GM23338 (cell line): ENCODE measurements around the gene AFAP1. TPM values are rescaled to one million over a fixed set of nuclear protein-coding genes. Genes with fewer than 3 reads are reported as not detected.

Source experiments
- ATAC-seq: fragments of 200-7000 bp; cut with Tn5 transposase; 3 replicates; pipeline ENCODE4 v1.9.1; 2020
- DNase-seq: peaks from one replicate; pipeline ENCODE4 v3.0.0-alpha.2; 2015; ENCODE audit warnings: low spot score
- H2AFZ ChIP-seq: fragments of 200-600 bp; sonication (generic); 2 replicates; pipeline ENCODE4 v1.8.0; 2016; ENCODE audit warnings: antibody characterized with exemption, mild to moderate bottlenecking, moderate library complexity
- H3F3A ChIP-seq: fragments of 200-600 bp; sonication (generic); replicated peaks from 2 replicates; pipeline ENCODE4 v1.8.0; 2017; ENCODE audit warnings: antibody characterized with exemption, mixed run types, low read depth
- H3K27ac ChIP-seq: fragments of 200-600 bp; sonication (generic); 2 replicates; pipeline ENCODE4 v1.6.1; 2016; ENCODE audit warnings: low read depth
- H3K27me3 ChIP-seq: fragments of 200-600 bp; sonication (generic); 2 replicates; pipeline ENCODE4 v1.8.0; 2016; ENCODE audit warnings: mild to moderate bottlenecking, mixed run types, moderate library complexity; ENCODE audit not compliant: insufficient read depth
- H3K36me3 ChIP-seq: fragments of 200-600 bp; sonication (generic); 2 replicates; pipeline ENCODE4 v1.8.0; 2016; ENCODE audit warnings: mild to moderate bottlenecking; ENCODE audit not compliant: insufficient read depth
- H3K4me1 ChIP-seq: fragments of 200-600 bp; sonication (generic); 2 replicates; pipeline ENCODE4 v1.8.0; 2016; ENCODE audit warnings: mild to moderate bottlenecking, moderate library complexity; ENCODE audit not compliant: insufficient read depth
- H3K4me2 ChIP-seq: fragments of 200-600 bp; sonication (generic); 2 replicates; pipeline ENCODE4 v1.7.1; 2017; ENCODE audit warnings: mixed run types
- H3K4me3 ChIP-seq: fragments of 200-600 bp; sonication (generic); 2 replicates; pipeline ENCODE4 v1.6.1; 2016; ENCODE audit warnings: mixed run types
- H3K79me2 ChIP-seq: fragments of 200-600 bp; sonication (generic); replicated peaks from 2 replicates; pipeline ENCODE4 v1.8.0; 2017; ENCODE audit warnings: mild to moderate bottlenecking; ENCODE audit not compliant: insufficient read depth
- H3K9me2 ChIP-seq: fragments of 200-600 bp; sonication (generic); 2 replicates; pipeline ENCODE4 v1.8.0; 2017; ENCODE audit not compliant: insufficient read depth
- H4K20me1 ChIP-seq: fragments of 200-600 bp; sonication (generic); replicated peaks from 2 replicates; pipeline ENCODE4 v1.8.0; 2017; ENCODE audit warnings: mild to moderate bottlenecking; ENCODE audit not compliant: insufficient read depth
- H3K27ac Mint-ChIP-seq: 2 replicates; pipeline ENCODE4 v1.8.0; 2020; ENCODE audit warnings: inconsistent platforms, mild to moderate bottlenecking, moderate library complexity, mixed read lengths
- H3K27me3 Mint-ChIP-seq: 3 replicates; pipeline ENCODE4 v1.8.0; 2022; ENCODE audit warnings: low read depth, mild to moderate bottlenecking, moderate library complexity, mixed read lengths, inconsistent platforms; ENCODE audit not compliant: insufficient read depth, poor library complexity
- H3K36me3 Mint-ChIP-seq: 3 replicates; pipeline ENCODE4 v1.8.0; 2021; ENCODE audit warnings: low read depth, mild to moderate bottlenecking, inconsistent platforms, moderate library complexity, mixed read lengths
- H3K4me1 Mint-ChIP-seq: 3 replicates; pipeline ENCODE4 v1.8.0; 2020; ENCODE audit warnings: mild to moderate bottlenecking, inconsistent platforms, mixed read lengths
- H3K4me3 Mint-ChIP-seq: 3 replicates; pipeline ENCODE4 v1.8.0; 2021; ENCODE audit warnings: moderate library complexity, mild to moderate bottlenecking, inconsistent platforms, mixed read lengths
- H3K9me3 Mint-ChIP-seq: 3 replicates; pipeline ENCODE4 v1.8.0; 2020; ENCODE audit warnings: moderate library complexity, mild to moderate bottlenecking, inconsistent platforms, mixed read lengths
- CREB1 ChIP-seq: fragments of 250-450 bp; sonication (Bioruptor Pico); IDR thresholded peaks from 2 replicates; pipeline ENCODE4 v1.5.0; 2020; ENCODE audit warnings: low read depth, mild to moderate bottlenecking, moderate library complexity
- EZH2 ChIP-seq: fragments of 200-600 bp; sonication (generic); IDR thresholded peaks from one replicate; pipeline ENCODE4 v1.8.0; 2017; ENCODE audit warnings: antibody characterized with exemption, mild to moderate bottlenecking, low read depth; ENCODE audit not compliant: unreplicated experiment
- EZH2phosphoT487 ChIP-seq: fragments of 200-600 bp; sonication (generic); IDR thresholded peaks from one replicate; pipeline ENCODE4 v1.8.1; 2018; ENCODE audit warnings: antibody characterized with exemption; ENCODE audit not compliant: unreplicated experiment
- NANOG ChIP-seq: IDR thresholded peaks from 2 replicates; pipeline ENCODE4 v1.6.1; 2016; ENCODE audit warnings: antibody characterized with exemption, borderline replicate concordance
- STAT1 ChIP-seq: IDR thresholded peaks from one replicate; pipeline ENCODE4 v1.6.1; 2016; ENCODE audit warnings: antibody characterized with exemption; ENCODE audit not compliant: unreplicated experiment
- ZNF114 ChIP-seq: fragments of 250-450 bp; sonication (Bioruptor Pico); IDR thresholded peaks from 2 replicates; pipeline ENCODE4 v1.5.0; 2020; ENCODE audit warnings: mild to moderate bottlenecking, moderate library complexity
- ZNF331 ChIP-seq: fragments of 250-450 bp; sonication (Bioruptor Pico); IDR thresholded peaks from 2 replicates; pipeline ENCODE4 v1.5.0; 2020; ENCODE audit warnings: low read depth, mild to moderate bottlenecking, moderate library complexity
- polyA plus RNA-seq: library from polyadenylated mRNA; unstranded; fragments of >200 nt; fragmentation: Nextera tagmentation; extraction: Ambion mirVana; gene quantifications from 2 replicates; pipeline ENCODE4 v1.2.1, GENCODE V29; 2016
- total RNA-seq: library from RNA; depleted of rRNA; stranded (reverse); fragments of >200 nt; shearing (Covaris generic); gene quantifications from 2 replicates; pipeline ENCODE4 v1.2.3, GENCODE V29; 2014
- TF ChIP-seq, protein P1 (sequence below): fragments of 250-450 bp; sonication (Bioruptor Pico); IDR thresholded peaks from 2 replicates; pipeline ENCODE4 v1.5.0; 2020; ENCODE audit warnings: mild to moderate bottlenecking, moderate library complexity
- TF ChIP-seq, protein P2 (sequence below): IDR thresholded peaks from one replicate; pipeline ENCODE4 v1.6.1; 2018; ENCODE audit warnings: antibody characterized with exemption; ENCODE audit not compliant: unreplicated experiment
- TF ChIP-seq, protein P3 (sequence below), 2 experiments: fragments of 200-600 bp in 1 of 2; sonication (generic) in 1 of 2; conservative IDR thresholded peaks; 2 replicates each; pipeline versions ENCODE4 v1.5.1 to v1.6.1; 2016 to 2017; ENCODE audit warnings: antibody characterized with exemption in 2 of 2, low read depth in 2 of 2, mild to moderate bottlenecking in 2 of 2, moderate library complexity in 1 of 2

AFAP1 gene
- total and polyA plus RNA-seq, 2 experiments from 2014 or later, result 6.5 to 21.5 TPM

DNA sequence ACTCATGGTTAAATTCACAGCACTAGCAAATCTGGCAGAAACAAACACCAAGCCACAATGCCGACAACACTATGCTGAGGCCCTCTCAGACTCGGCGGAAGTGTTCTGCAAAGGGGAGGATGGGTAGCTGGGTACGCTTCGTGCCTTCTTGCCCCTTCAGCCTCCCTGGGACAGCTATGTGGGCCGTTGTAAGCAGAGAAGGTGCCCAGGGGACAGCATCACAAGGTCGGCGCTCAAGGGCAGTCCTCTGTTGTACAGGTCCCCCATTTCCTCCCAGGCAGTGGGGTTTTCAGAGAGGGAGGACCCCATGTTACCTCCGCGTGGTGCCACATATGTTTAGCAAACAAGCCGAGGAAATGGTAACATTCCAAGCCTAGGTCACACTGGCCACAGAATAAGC lies 173.6 kb downstream of the AFAP1 start:
- H3K36me3 Mint-ChIP-seq, result peaks cover 9% of the 10 kb centered on the region; the same call in 2 of the 3 replicates
- peaks cover 27% of the 10 kb centered on the region for H3K4me1 Mint-ChIP-seq
- peaks cover 12% of the 10 kb centered on the region for H3K27me3 Mint-ChIP-seq
- Histone ChIP-seq H3K4me1 (no peaks in the 10 kb centered on the region), H3K27me3 (no peaks in the 10 kb centered on the region), H4K20me1 (no peaks in the 10 kb centered on the region), H3K4me2 (no peak overlapping the region), H3K4me3 (no peak overlapping the region), H3K36me3 (no peaks in the 10 kb centered on the region), H3K9me2 (no peaks in the 10 kb centered on the region), H3F3A (0 out of 2 replicates have a peak, but pooled peaks cover 5% of the 10 kb centered on the region), H3K79me2 (no peaks in the 10 kb centered on the region), H2AFZ (no peak overlapping the region), H3K27ac (no peak overlapping the region)
- ATAC-seq (no peak), DNase-seq (no peak)
- H3K9me3 Mint-ChIP-seq, result no peaks in the 10 kb centered on the region
- no peak for TF ChIP-seq ZNF331 (CRISPR knock-in tag)
- TF ChIP-seq STAT1, result no peak
- no peak for TF ChIP-seq ZNF114 (CRISPR knock-in tag)
- H3K4me3 Mint-ChIP-seq, result no peak overlapping the region
- no peak overlapping the region for H3K27ac Mint-ChIP-seq

DNA sequence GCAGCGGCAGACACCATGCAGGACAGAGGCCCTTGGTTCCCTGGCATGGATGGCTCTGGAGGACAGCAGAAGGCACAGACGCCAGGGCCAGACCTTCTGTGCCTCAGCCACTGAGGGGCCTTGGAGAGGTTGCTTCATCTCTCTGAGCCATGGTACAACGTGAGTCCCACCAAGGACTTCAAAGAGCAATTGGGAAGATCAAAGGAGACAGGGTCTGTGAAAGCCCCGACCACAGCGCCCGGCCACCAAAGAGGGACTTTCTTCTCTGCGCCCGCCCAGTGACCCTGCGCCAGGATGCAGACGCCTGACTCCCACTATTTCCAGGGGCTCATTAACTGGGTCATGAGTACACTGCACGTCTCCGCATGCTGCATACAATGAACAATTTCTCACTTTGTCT lies 174.0 kb downstream of the AFAP1 start:
- Mint-ChIP-seq H3K9me3 (no peaks in the 10 kb centered on the region), H3K4me3 (no peak overlapping the region), H3K27ac (no peak overlapping the region), H3K4me1 (peaks cover 23% of the 10 kb centered on the region), H3K27me3 (peaks cover 11% of the 10 kb centered on the region), H3K36me3 (peaks cover 9% of the 10 kb centered on the region; the same call in 2 of the 3 replicates)
- H3K27ac ChIP-seq, result no peak overlapping the region
- H4K20me1 ChIP-seq, result no peaks in the 10 kb centered on the region
- H3K36me3 ChIP-seq, result no peaks in the 10 kb centered on the region
- H3K9me2 ChIP-seq, result no peaks in the 10 kb centered on the region
- H3K4me1 ChIP-seq, result no peaks in the 10 kb centered on the region
- DNase-seq, result no peak
- H3K27me3 ChIP-seq, result no peaks in the 10 kb centered on the region
- H3K79me2 ChIP-seq, result no peaks in the 10 kb centered on the region
- H3K4me2 ChIP-seq, result no peak overlapping the region
- no peak overlapping the region for H2AFZ ChIP-seq
- no peak overlapping the region for H3K4me3 ChIP-seq
- no peak for ATAC-seq
- H3F3A ChIP-seq, result 0 out of 2 replicates have a peak, but pooled peaks cover 5% of the 10 kb centered on the region
- TF ChIP-seq EZH2 (no peak), ZNF114 (CRISPR knock-in tag) (no peak), STAT1 (no peak), NANOG (no peak), CREB1 (CRISPR knock-in tag) (no peak), EZH2phosphoT487 (no peak)
- TF ChIP-seq, protein P1, sequence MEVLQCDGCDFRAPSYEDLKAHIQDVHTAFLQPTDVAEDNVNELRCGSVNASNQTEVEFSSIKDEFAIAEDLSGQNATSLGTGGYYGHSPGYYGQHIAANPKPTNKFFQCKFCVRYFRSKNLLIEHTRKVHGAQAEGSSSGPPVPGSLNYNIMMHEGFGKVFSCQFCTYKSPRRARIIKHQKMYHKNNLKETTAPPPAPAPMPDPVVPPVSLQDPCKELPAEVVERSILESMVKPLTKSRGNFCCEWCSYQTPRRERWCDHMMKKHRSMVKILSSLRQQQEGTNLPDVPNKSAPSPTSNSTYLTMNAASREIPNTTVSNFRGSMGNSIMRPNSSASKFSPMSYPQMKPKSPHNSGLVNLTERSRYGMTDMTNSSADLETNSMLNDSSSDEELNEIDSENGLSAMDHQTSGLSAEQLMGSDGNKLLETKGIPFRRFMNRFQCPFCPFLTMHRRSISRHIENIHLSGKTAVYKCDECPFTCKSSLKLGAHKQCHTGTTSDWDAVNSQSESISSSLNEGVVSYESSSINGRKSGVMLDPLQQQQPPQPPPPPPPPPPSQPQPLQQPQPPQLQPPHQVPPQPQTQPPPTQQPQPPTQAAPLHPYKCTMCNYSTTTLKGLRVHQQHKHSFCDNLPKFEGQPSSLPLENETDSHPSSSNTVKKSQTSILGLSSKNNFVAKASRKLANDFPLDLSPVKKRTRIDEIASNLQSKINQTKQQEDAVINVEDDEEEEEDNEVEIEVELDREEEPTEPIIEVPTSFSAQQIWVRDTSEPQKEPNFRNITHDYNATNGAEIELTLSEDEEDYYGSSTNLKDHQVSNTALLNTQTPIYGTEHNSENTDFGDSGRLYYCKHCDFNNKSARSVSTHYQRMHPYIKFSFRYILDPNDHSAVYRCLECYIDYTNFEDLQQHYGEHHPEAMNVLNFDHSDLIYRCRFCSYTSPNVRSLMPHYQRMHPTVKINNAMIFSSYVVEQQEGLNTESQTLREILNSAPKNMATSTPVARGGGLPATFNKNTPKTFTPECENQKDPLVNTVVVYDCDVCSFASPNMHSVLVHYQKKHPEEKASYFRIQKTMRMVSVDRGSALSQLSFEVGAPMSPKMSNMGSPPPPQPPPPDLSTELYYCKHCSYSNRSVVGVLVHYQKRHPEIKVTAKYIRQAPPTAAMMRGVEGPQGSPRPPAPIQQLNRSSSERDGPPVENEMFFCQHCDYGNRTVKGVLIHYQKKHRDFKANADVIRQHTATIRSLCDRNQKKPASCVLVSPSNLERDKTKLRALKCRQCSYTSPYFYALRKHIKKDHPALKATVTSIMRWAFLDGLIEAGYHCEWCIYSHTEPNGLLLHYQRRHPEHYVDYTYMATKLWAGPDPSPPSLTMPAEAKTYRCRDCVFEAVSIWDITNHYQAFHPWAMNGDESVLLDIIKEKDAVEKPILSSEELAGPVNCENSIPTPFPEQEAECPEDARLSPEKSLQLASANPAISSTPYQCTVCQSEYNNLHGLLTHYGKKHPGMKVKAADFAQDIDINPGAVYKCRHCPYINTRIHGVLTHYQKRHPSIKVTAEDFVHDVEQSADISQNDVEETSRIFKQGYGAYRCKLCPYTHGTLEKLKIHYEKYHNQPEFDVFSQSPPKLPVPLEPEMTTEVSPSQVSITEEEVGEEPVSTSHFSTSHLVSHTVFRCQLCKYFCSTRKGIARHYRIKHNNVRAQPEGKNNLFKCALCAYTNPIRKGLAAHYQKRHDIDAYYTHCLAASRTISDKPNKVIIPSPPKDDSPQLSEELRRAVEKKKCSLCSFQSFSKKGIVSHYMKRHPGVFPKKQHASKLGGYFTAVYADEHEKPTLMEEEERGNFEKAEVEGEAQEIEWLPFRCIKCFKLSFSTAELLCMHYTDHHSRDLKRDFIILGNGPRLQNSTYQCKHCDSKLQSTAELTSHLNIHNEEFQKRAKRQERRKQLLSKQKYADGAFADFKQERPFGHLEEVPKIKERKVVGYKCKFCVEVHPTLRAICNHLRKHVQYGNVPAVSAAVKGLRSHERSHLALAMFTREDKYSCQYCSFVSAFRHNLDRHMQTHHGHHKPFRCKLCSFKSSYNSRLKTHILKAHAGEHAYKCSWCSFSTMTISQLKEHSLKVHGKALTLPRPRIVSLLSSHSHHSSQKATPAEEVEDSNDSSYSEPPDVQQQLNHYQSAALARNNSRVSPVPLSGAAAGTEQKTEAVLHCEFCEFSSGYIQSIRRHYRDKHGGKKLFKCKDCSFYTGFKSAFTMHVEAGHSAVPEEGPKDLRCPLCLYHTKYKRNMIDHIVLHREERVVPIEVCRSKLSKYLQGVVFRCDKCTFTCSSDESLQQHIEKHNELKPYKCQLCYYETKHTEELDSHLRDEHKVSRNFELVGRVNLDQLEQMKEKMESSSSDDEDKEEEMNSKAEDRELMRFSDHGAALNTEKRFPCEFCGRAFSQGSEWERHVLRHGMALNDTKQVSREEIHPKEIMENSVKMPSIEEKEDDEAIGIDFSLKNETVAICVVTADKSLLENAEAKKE (CRISPR knock-in tag), result no peak
- TF ChIP-seq, protein P2, sequence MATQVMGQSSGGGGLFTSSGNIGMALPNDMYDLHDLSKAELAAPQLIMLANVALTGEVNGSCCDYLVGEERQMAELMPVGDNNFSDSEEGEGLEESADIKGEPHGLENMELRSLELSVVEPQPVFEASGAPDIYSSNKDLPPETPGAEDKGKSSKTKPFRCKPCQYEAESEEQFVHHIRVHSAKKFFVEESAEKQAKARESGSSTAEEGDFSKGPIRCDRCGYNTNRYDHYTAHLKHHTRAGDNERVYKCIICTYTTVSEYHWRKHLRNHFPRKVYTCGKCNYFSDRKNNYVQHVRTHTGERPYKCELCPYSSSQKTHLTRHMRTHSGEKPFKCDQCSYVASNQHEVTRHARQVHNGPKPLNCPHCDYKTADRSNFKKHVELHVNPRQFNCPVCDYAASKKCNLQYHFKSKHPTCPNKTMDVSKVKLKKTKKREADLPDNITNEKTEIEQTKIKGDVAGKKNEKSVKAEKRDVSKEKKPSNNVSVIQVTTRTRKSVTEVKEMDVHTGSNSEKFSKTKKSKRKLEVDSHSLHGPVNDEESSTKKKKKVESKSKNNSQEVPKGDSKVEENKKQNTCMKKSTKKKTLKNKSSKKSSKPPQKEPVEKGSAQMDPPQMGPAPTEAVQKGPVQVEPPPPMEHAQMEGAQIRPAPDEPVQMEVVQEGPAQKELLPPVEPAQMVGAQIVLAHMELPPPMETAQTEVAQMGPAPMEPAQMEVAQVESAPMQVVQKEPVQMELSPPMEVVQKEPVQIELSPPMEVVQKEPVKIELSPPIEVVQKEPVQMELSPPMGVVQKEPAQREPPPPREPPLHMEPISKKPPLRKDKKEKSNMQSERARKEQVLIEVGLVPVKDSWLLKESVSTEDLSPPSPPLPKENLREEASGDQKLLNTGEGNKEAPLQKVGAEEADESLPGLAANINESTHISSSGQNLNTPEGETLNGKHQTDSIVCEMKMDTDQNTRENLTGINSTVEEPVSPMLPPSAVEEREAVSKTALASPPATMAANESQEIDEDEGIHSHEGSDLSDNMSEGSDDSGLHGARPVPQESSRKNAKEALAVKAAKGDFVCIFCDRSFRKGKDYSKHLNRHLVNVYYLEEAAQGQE, result no peak
- TF ChIP-seq, protein P3, sequence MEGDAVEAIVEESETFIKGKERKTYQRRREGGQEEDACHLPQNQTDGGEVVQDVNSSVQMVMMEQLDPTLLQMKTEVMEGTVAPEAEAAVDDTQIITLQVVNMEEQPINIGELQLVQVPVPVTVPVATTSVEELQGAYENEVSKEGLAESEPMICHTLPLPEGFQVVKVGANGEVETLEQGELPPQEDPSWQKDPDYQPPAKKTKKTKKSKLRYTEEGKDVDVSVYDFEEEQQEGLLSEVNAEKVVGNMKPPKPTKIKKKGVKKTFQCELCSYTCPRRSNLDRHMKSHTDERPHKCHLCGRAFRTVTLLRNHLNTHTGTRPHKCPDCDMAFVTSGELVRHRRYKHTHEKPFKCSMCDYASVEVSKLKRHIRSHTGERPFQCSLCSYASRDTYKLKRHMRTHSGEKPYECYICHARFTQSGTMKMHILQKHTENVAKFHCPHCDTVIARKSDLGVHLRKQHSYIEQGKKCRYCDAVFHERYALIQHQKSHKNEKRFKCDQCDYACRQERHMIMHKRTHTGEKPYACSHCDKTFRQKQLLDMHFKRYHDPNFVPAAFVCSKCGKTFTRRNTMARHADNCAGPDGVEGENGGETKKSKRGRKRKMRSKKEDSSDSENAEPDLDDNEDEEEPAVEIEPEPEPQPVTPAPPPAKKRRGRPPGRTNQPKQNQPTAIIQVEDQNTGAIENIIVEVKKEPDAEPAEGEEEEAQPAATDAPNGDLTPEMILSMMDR (conservative IDR thresholded peaks at IDR 0.05; ENCODE audit: low read depth in 2 of 2), result no peak
